Activated CD4-positive, alpha-beta memory T cell treated with anti-CD3 and anti-CD28 coated beads for 36 hours (primary cell): ENCODE results near the gene CYP4F22. TPM values are rescaled to one million over a fixed set of nuclear protein-coding genes. Genes with fewer than 3 reads are reported as not detected.
"Not testable (repeated sequence)": the region's sequence is repeated elsewhere in the genome, so short reads cannot be mapped to it uniquely, and the experiment has no call there.

Experiments
- CTCF ChIA-PET: fragments of 350-600 bp; sonication (Branson Sonifier 250); formaldehyde crosslinking; loops from one replicate; lab custom pipeline; 2021; ENCODE audit warnings: antibody characterized with exemption, inconsistent platforms; lab: Charles Lee
- POLR2A ChIA-PET: fragments of 350-600 bp; sonication (Branson Sonifier 250); formaldehyde crosslinking; loops from one replicate; lab custom pipeline; 2021; ENCODE audit warnings: antibody characterized with exemption; lab: Charles Lee
- DNase-seq: peaks from one replicate; pipeline ENCODE4 v3.0.0-alpha.2; 2020
- H3K27ac Mint-ChIP-seq: one replicate; pipeline ENCODE4 v1.8.0; 2021; ENCODE audit warnings: mixed read lengths
- H3K27me3 Mint-ChIP-seq: one replicate; pipeline ENCODE4 v1.8.0; 2021; ENCODE audit warnings: mixed read lengths
- H3K36me3 Mint-ChIP-seq: one replicate; pipeline ENCODE4 v1.8.0; 2021; ENCODE audit warnings: mixed read lengths
- H3K4me1 Mint-ChIP-seq: one replicate; pipeline ENCODE4 v1.8.0; 2021; ENCODE audit warnings: low read depth, mixed read lengths
- H3K4me3 Mint-ChIP-seq: one replicate; pipeline ENCODE4 v1.8.0; 2021; ENCODE audit warnings: mild to moderate bottlenecking, mixed read lengths
- H3K9me3 Mint-ChIP-seq: one replicate; pipeline ENCODE4 v1.8.0; 2021; ENCODE audit warnings: mixed read lengths
- intact Hi-C: fragments of 100-400 bp; cut with micrococcal nuclease; formaldehyde crosslinking; loops from one replicate; pipeline ENCODE4 v1.15.1; 2023
- total RNA-seq, 2 experiments: library from RNA; stranded (reverse); gene quantifications; one replicate each; pipeline ENCODE4 v1.2.3, GENCODE V29; 2021

CYP4F22 gene
- total RNA-seq, 2 experiments from 2014 or later, result 0.50 to 0.56 TPM

DNA sequence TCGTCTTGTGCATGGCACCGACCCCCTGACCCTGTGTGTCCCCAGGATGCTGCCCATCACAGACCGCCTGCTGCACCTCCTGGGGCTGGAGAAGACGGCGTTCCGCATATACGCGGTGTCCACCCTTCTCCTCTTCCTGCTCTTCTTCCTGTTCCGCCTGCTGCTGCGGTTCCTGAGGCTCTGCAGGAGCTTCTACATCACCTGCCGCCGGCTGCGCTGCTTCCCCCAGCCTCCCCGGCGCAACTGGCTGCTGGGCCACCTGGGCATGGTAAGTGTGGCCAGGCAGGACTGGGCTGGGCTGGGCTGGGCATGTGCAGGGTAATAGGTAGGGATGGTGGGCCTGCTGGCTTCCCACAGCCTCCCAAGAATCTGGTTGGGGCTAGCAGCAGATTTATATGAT, 17.0 kb downstream of the CYP4F22 start:
- Mint-ChIP-seq H3K27ac (no peak overlapping the region), H3K36me3 (peaks cover 5% of the 10 kb centered on the region), H3K9me3 (peaks cover 7% of the 10 kb centered on the region), H3K4me1 (no peaks in the 10 kb centered on the region), H3K27me3 (no peaks in the 10 kb centered on the region), H3K4me3 (no peak overlapping the region)
- ChIA-PET POLR2A (no interaction called here), CTCF (interaction anchor here (1.1 kb wide), 1 partner anchor 15 kb away, joined by 3 read pairs; no protein-coding TSS in a partner anchor)
- DNase-seq, result no peak
- intact Hi-C loops, result no loop called here

DNA sequence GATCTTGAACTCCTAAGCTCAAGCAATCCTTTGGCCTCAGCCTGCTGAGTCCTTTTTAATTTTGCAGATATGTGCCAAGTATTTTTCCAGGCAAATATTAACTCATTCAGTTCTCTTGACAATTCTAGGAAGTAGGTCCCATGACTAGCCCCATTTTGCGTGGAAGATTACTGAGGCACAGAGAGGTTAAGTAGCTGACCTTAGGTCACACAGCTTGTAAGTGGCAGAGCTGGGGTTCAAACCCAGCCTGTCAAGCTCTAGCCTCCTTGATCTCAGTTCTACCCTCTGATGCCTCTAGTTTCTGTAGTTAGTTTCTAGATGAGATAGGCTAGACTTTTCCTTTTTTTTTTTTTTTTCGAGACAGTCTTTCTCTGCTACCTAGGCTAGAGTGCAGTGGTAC, 18.1 kb downstream of the CYP4F22 start:
- Mint-ChIP-seq H3K27ac (no peak overlapping the region), H3K4me3 (no peak overlapping the region), H3K27me3 (no peaks in the 10 kb centered on the region), H3K36me3 (peaks cover 8% of the 10 kb centered on the region), H3K4me1 (no peaks in the 10 kb centered on the region), H3K9me3 (peaks cover 14% of the 10 kb centered on the region)
- intact Hi-C loops, result no loop called here
- CTCF ChIA-PET, result interaction anchor here (0.9 kb wide), 1 partner anchor 10 kb away, joined by 3 read pairs; no protein-coding TSS in a partner anchor
- no peak for DNase-seq
- POLR2A ChIA-PET, result interaction anchor here (0.7 kb wide), 1 partner anchor 14 kb away, joined by 3 read pairs; no protein-coding TSS in a partner anchor

DNA sequence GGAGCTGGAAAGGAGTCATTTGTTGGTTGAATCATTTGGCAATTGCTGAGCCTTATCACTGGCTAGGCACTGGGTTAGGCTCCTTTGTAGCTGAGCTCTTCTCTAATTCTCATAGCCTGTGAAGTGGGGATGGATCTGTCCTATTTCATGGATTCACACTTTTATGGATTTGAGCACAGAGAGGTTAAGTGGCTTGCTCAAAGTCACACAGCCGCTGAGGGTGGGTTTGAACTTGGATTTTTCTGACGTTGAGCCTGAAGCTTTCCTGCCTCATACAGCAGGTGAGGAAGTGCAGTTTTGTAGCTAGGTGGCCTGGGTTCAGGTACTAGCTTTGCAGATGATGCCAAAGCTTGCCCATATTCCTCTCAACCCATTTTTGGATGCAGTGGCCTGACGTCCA, 19.4 kb downstream of the CYP4F22 start:
- no peak overlapping the region for H3K4me3 Mint-ChIP-seq
- peaks cover 14% of the 10 kb centered on the region for H3K9me3 Mint-ChIP-seq
- DNase-seq, result no peak
- H3K27ac Mint-ChIP-seq, result no peak overlapping the region
- intact Hi-C loops, result no loop called here
- H3K27me3 Mint-ChIP-seq, result no peaks in the 10 kb centered on the region
- CTCF ChIA-PET, result interaction anchor here (0.9 kb wide), 1 partner anchor 108 kb away, joined by 3 read pairs; no protein-coding TSS in a partner anchor
- POLR2A ChIA-PET, result no interaction called here
- H3K36me3 Mint-ChIP-seq, result peaks cover 8% of the 10 kb centered on the region
- peaks cover 5% of the 10 kb centered on the region for H3K4me1 Mint-ChIP-seq

DNA sequence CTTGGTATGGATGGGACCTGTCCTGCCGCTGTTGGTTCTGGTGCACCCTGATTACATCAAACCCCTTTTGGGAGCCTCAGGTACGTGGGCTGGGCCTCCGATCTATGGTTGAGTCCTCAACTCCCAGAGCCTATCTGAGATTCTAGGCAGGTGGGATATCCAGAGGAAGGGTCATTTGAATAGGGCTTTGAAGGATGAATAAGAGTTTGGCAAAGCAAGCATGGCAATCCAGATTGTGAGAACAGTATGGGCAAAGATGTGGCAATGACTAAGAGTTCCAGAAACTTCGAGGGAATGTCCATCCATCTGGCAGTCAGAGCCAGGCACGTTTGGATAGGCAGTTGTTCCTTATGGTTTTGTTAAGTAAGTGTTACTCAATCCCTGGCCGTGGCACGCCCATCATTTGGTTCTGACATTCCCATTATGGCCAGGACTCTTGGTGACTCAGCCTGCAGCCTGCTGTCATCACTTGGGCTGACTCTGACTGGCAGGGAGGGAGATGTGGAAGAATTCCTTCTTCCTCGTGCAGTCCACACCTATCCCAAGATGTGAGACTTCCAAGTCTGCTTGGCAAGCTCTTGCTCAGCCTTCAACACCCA, 21.5 kb downstream of the CYP4F22 start:
- Mint-ChIP-seq H3K4me3 (no peak overlapping the region), H3K36me3 (peaks cover 8% of the 10 kb centered on the region), H3K9me3 (peaks cover 14% of the 10 kb centered on the region), H3K27me3 (no peaks in the 10 kb centered on the region), H3K4me1 (peaks cover 20% of the 10 kb centered on the region), H3K27ac (no peak overlapping the region)
- intact Hi-C loops, result no loop called here
- DNase-seq, result no peak
- ChIA-PET POLR2A (no interaction called here), CTCF (interaction anchor here (0.8 kb wide), 1 partner anchor 62 kb away, joined by 3 read pairs; no protein-coding TSS in a partner anchor)

DNA sequence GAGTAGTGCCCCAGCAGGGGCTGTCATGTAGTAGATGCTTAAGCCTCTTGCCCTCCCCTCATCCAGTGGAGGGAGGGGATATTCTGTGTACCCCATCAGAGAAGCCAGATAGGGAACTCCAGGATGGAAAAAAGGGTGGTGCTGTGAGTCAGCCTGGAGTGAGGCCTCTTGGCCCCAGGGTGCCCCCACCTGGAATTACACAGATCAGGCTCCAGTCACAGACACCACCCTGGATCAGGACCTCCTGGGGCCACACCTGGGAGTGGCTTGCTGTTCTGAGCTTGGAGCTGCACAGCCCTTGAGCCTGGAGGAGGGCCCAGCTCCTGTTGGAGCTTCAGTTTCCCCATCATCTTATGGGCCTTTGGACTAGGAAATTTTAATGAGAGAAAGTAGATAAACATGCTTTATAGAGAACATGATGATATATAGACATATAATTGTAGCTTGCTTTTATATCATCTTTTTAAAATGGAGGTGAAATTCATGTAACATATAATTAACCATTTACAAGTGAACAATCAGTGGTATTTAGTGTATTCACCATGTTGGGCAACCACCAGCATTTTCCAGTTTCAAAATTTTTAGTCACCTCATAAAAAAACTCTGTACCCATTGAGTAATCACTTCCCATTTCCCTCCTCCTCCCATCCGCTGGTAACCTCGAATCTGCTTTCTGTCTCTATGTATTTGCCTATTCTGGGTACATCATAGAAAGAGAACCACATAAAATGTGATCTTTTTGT, 24.6 kb downstream of the CYP4F22 start:
- H3K4me1 Mint-ChIP-seq, result peaks cover 29% of the 10 kb centered on the region
- no peak overlapping the region for H3K4me3 Mint-ChIP-seq
- ChIA-PET POLR2A (interaction anchor here (0.9 to 1.8 kb wide), 2 partner anchors 18 to 66 kb away, joined by 7 to 8 read pairs; no protein-coding TSS in a partner anchor), CTCF (interaction anchor here (0.6 to 1.3 kb wide), 3 partner anchors 22 to 114 kb away, joined by 4 read pairs; partner anchors contain the start of gene AKAP8L)
- DNase-seq, result peak; percentile 43
- peak overlapping the region; percentile 43 for H3K27ac Mint-ChIP-seq
- peaks cover 8% of the 10 kb centered on the region for H3K36me3 Mint-ChIP-seq
- intact Hi-C loops, result loop anchor here (1.0 kb wide), 3 partner anchors 19 to 66 kb away; no protein-coding TSS in a partner anchor
- peaks cover 4% of the 10 kb centered on the region for H3K27me3 Mint-ChIP-seq
- H3K9me3 Mint-ChIP-seq, result peaks cover 14% of the 10 kb centered on the region

DNA sequence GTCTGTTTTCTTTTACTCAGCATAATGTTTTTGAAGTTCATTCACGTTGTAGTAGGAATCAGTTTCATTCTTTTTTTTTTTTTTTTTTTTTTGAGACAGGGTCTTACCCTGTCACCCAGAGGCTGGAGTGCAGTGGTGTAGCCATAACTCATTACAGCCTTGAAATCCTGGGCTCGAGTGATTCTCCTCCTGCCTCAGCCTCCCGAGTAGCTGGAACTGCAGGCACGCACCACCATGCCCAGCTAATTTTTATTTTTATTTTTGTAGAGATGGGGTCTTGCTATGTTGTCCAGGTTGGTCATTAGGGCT, 25.2 kb downstream of the CYP4F22 start:
- DNase-seq, H3K4me3 Mint-ChIP-seq, H3K36me3 Mint-ChIP-seq, H3K27me3 Mint-ChIP-seq: not testable (repeated sequence)
- H3K4me1 Mint-ChIP-seq, result peaks cover 29% of the 10 kb centered on the region
- POLR2A ChIA-PET, result interaction anchor here (1.8 kb wide), 1 partner anchor 18 kb away, joined by 7 read pairs; no protein-coding TSS in a partner anchor
- CTCF ChIA-PET, result interaction anchor here (0.6 to 1.3 kb wide), 3 partner anchors 22 to 114 kb away, joined by 4 read pairs; partner anchors contain the start of gene AKAP8L
- H3K27ac Mint-ChIP-seq, result peak overlapping the region; percentile 43
- intact Hi-C loops, result loop anchor here (1.0 kb wide), 3 partner anchors 19 to 66 kb away; no protein-coding TSS in a partner anchor
- peaks cover 18% of the 10 kb centered on the region for H3K9me3 Mint-ChIP-seq

DNA sequence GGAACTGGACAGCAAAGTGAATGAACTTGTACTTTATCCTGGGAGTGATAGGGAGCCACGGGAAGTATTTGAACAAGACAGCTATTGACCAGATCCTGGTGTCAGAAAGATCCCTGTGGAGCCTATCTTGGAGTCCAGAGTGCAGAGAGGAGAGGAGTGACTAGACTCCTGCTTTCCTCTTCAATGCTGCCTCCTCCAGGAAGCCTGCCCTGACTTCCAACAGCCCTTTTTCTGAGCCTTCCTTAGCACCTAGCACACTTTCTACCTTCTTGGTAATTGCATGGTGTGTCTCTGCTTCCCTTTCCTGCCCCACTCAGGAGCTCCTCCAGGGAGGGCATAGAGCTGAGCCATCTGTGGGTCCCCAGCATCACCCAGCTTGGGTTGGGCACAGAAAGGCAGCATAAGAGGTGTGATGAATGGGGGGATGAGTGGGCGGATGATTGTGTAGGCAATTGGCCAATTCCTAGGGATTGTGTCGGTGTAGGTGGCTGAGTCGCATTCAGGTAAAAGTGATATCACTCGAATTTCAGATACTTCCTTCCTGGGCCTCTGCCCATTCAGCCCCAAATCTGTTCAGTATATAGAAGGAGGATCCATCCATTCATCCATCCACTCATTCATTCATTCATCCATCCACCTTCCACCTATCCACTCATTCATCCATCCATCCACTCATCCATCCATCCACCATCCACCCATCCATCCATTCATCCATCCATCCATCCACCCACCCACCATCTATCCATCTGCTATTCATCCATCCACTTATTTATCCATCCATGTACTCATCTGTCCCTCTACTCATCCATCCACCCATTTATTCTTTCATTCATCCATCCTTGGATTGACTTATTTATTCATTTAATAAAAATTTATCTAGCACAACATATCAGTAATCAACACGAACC, 26.9 kb downstream of the CYP4F22 start:
- POLR2A ChIA-PET, result no interaction called here
- peaks cover 4% of the 10 kb centered on the region for H3K27me3 Mint-ChIP-seq
- no peak overlapping the region for H3K4me3 Mint-ChIP-seq
- peak; percentile 47 for DNase-seq
- H3K9me3 Mint-ChIP-seq, result peaks cover 17% of the 10 kb centered on the region
- no peak overlapping the region for H3K27ac Mint-ChIP-seq
- peaks cover 4% of the 10 kb centered on the region for H3K36me3 Mint-ChIP-seq
- CTCF ChIA-PET, result interaction anchor here (0.6 to 1.0 kb wide), 2 partner anchors 116 to 997 kb away, joined by 4 to 7 read pairs; no protein-coding TSS in a partner anchor
- intact Hi-C loops, result no loop called here
- peaks cover 31% of the 10 kb centered on the region for H3K4me1 Mint-ChIP-seq

DNA sequence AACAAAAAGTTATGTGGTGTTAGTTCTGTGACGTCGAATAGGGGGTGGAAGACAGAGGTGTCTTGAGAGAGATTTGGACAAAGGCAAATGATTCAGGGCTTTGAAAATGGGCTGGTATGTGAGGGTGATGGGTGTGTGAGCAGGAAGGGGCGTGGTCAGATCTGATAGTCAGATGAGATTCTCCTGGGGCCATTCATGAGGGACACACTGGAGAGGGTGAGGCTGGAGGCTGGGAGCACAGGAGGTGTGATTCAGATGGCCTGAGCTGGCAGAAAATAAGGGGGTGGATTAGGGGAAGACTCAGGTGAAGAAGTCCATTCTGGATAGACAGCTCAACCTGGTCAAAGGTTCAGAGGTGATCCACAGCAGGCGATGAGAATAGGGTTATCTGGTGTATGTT, 28.0 kb downstream of the CYP4F22 start:
- Mint-ChIP-seq H3K27me3 (peaks cover 4% of the 10 kb centered on the region), H3K9me3 (peaks cover 9% of the 10 kb centered on the region), H3K4me1 (peaks cover 31% of the 10 kb centered on the region), H3K4me3 (no peak overlapping the region), H3K27ac (no peak overlapping the region), H3K36me3 (no peaks in the 10 kb centered on the region)
- intact Hi-C loops, result no loop called here
- POLR2A ChIA-PET, result no interaction called here
- CTCF ChIA-PET, result interaction anchor here (0.6 to 0.7 kb wide), 3 partner anchors 10 to 142 kb away, joined by 3 to 4 read pairs (median 3); no protein-coding TSS in a partner anchor
- DNase-seq, result no peak

DNA sequence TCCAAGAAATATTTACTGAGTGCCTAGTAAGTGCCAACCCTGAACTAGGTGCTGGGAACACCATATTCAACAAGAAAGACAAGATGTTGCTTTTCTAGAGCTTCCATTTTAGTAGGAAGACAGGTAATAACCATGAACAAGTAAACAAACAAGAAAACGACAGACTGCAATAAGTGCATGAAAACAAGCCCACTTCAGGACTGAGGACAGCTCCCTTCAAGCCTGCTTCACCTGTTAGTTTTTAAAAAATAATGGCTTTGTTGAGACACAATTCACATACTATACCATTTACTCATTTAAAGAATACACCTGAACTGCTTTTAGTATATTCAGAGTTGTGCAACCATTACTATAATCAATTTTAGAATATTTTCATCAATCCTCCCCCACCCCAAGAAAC, 30.4 kb downstream of the CYP4F22 start:
- DNase-seq, result no peak
- Mint-ChIP-seq H3K27ac (no peak overlapping the region), H3K4me3 (no peak overlapping the region), H3K9me3 (peaks cover 9% of the 10 kb centered on the region), H3K27me3 (peaks cover 4% of the 10 kb centered on the region), H3K36me3 (no peaks in the 10 kb centered on the region), H3K4me1 (peaks cover 15% of the 10 kb centered on the region)
- ChIA-PET POLR2A (no interaction called here), CTCF (no interaction called here)
- intact Hi-C loops, result no loop called here

DNA sequence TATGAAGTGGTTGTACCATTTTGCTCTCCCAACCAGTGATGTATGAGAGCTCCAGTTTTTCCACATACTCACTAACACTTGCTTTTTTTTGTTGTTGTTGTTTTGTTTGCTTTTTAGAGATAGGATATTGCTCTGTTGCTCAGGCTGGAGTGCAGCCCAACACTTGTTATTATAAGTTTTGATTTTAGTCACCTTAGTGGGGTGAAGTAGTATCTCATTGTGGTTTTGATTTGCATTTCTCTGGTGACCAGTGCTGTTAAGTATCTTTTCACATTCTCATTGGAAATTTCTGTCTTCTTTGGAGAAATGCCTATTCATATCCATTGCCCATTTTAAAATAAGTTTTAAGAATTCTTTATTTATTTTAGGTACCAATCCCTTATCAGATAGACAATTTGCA, 31.3 kb downstream of the CYP4F22 start:
- no peaks in the 10 kb centered on the region for H3K36me3 Mint-ChIP-seq
- intact Hi-C loops, result no loop called here
- no peak overlapping the region for H3K4me3 Mint-ChIP-seq
- H3K27ac Mint-ChIP-seq, result no peak overlapping the region
- no peak for DNase-seq
- H3K27me3 Mint-ChIP-seq, result peaks cover 4% of the 10 kb centered on the region
- POLR2A ChIA-PET, result no interaction called here
- CTCF ChIA-PET, result no interaction called here
- peaks cover 13% of the 10 kb centered on the region for H3K4me1 Mint-ChIP-seq
- H3K9me3 Mint-ChIP-seq, result peaks cover 9% of the 10 kb centered on the region

DNA sequence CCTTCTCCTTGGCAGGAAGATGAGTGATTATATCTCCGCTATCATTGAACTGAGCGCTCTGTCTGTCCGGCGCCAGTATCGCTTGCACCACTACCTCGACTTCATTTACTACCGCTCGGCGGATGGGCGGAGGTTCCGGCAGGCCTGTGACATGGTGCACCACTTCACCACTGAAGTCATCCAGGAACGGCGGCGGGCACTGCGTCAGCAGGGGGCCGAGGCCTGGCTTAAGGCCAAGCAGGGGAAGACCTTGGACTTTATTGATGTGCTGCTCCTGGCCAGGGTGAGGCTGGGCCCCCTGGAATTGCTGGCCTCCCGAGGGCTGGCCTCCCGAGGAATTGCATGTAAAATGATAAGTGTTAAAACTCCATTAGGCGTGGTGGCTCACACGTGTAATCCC, 32.1 kb downstream of the CYP4F22 start:
- ChIA-PET POLR2A (no interaction called here), CTCF (no interaction called here)
- Mint-ChIP-seq H3K27me3 (peaks cover 4% of the 10 kb centered on the region), H3K9me3 (peaks cover 9% of the 10 kb centered on the region), H3K27ac (no peak overlapping the region), H3K36me3 (no peaks in the 10 kb centered on the region), H3K4me1 (peaks cover 6% of the 10 kb centered on the region), H3K4me3 (no peak overlapping the region)
- DNase-seq, result no peak
- intact Hi-C loops, result no loop called here
